ENCODE results near the gene HOTAIR. TPM values are rescaled to one million over a fixed set of nuclear protein-coding genes. Genes with fewer than 3 reads are reported as not detected.

HOTAIR gene
- total RNA-seq, 2 experiments from 2014 or later, result not detected

- Mint-ChIP-seq H3K36me3 (ENCODE audit: low read depth) (no peaks in the 10 kb centered on the region), H3K4me1 (peaks cover 19% of the 10 kb centered on the region), H3K27me3 (peaks cover 90% of the 10 kb centered on the region), H3K4me3 (no peak overlapping the region), H3K27ac (no peak overlapping the region), H3K9me3 (ENCODE audit: low read depth) (no peaks in the 10 kb centered on the region)
- no peak for ATAC-seq
- intact Hi-C loops (cut with DNase I, micrococcal nuclease), result no loop called here
- no peak for DNase-seq
- CTCF ChIA-PET, result interaction anchor here (1.1 to 4.6 kb wide), 3 partner anchors 28 to 189 kb away, joined by 3 to 32 read pairs (median 5); no protein-coding TSS in a partner anchor
- POLR2A ChIA-PET, result no interaction called here
These were observed 28.2 kb upstream of the HOTAIR start for GRCh38 chr12:54002915-54003389.

- ChIA-PET CTCF (interaction anchor here (0.6 to 1.8 kb wide), 8 partner anchors 11 to 354 kb away, joined by 3 to 5 read pairs (median 3); no protein-coding TSS in a partner anchor), POLR2A (no interaction called here)
- Mint-ChIP-seq H3K27me3 (peaks cover 90% of the 10 kb centered on the region), H3K9me3 (ENCODE audit: low read depth) (no peaks in the 10 kb centered on the region), H3K4me3 (no peak overlapping the region), H3K27ac (no peak overlapping the region), H3K36me3 (ENCODE audit: low read depth) (no peaks in the 10 kb centered on the region), H3K4me1 (peaks cover 23% of the 10 kb centered on the region)
- ATAC-seq (no peak), DNase-seq (no peak)
- intact Hi-C loops (cut with DNase I, micrococcal nuclease), result no loop called here
These were observed 27.6 kb upstream of the HOTAIR start for GRCh38 chr12:54002278-54002914.

GRCh38 chr12:54001283-54002187 is 26.8 kb upstream of the HOTAIR start:
- no peak for ATAC-seq
- no peak for DNase-seq
- H3K4me3 Mint-ChIP-seq, result no peak overlapping the region
- no peaks in the 10 kb centered on the region for H3K9me3 Mint-ChIP-seq (ENCODE audit: low read depth)
- no peak overlapping the region for H3K27ac Mint-ChIP-seq
- POLR2A ChIA-PET, result no interaction called here
- peaks cover 20% of the 10 kb centered on the region for H3K4me1 Mint-ChIP-seq
- CTCF ChIA-PET, result interaction anchor here (0.6 to 3.8 kb wide), 8 partner anchors 11 to 353 kb away, joined by 3 to 17 read pairs (median 4); partner anchors contain the start of gene HOXC10
- peaks cover 86% of the 10 kb centered on the region for H3K27me3 Mint-ChIP-seq
- intact Hi-C loops (cut with DNase I, micrococcal nuclease), result no loop called here
- H3K36me3 Mint-ChIP-seq (ENCODE audit: low read depth), result no peaks in the 10 kb centered on the region

GRCh38 chr12:54000116-54001114 is 25.7 kb upstream of the HOTAIR start, which contains the start of gene HOXC9:
TSS of gene HOXC9 (plus strand) at chr12:54000161. CDS start at chr12:54000189, 28 bp downstream.
- CTCF ChIA-PET, result interaction anchor here (0.6 to 3.8 kb wide), 14 partner anchors 8 to 216 kb away, joined by 3 to 17 read pairs (median 4); partner anchors contain the start of genes HOXC10 and HOXC8
- ATAC-seq, result no peak
- POLR2A ChIA-PET, result no interaction called here
- Mint-ChIP-seq H3K27ac (no peak within 1 kb of the TSS), H3K4me1 (peaks cover 18% of the 10 kb centered on the region), H3K9me3 (ENCODE audit: low read depth) (no peaks in the 10 kb centered on the region), H3K36me3 (ENCODE audit: low read depth) (no peaks in the 10 kb centered on the region), H3K27me3 (peaks cover 85% of the 10 kb centered on the region), H3K4me3 (peak within 1 kb of the TSS; percentile 41)
- no peak for DNase-seq
- intact Hi-C loops (cut with DNase I, micrococcal nuclease), result no loop called here

- intact Hi-C loops (cut with DNase I, micrococcal nuclease), result loop anchor here in 1 of 2 experiments (5.0 kb wide), 1 partner anchor 47 kb away; the partner anchor contains the start of gene HOXC12
- no peak for ATAC-seq
- peaks cover 24% of the 10 kb centered on the region for H3K4me1 Mint-ChIP-seq
- ChIA-PET CTCF (interaction anchor here (0.6 to 3.8 kb wide), 15 partner anchors 9 to 216 kb away, joined by 3 to 17 read pairs (median 3); partner anchors contain the start of genes HOXC10 and HOXC8), POLR2A (no interaction called here)
- no peaks in the 10 kb centered on the region for H3K36me3 Mint-ChIP-seq (ENCODE audit: low read depth)
- no peaks in the 10 kb centered on the region for H3K9me3 Mint-ChIP-seq (ENCODE audit: low read depth)
- peak overlapping the region; percentile 41 for H3K4me3 Mint-ChIP-seq
- peak; percentile 60 for DNase-seq
- H3K27me3 Mint-ChIP-seq, result peaks cover 87% of the 10 kb centered on the region
- no peak overlapping the region for H3K27ac Mint-ChIP-seq
These were observed 24.9 kb upstream of the HOTAIR start for GRCh38 chr12:53999559-54000115.

GRCh38 chr12:53998900-53999236 is 24.1 kb upstream of the HOTAIR start:
- Mint-ChIP-seq H3K27ac (no peak overlapping the region), H3K4me3 (no peak overlapping the region), H3K4me1 (peaks cover 27% of the 10 kb centered on the region), H3K9me3 (ENCODE audit: low read depth) (no peaks in the 10 kb centered on the region), H3K36me3 (ENCODE audit: low read depth) (no peaks in the 10 kb centered on the region), H3K27me3 (peaks cover 86% of the 10 kb centered on the region)
- ATAC-seq, result no peak
- POLR2A ChIA-PET, result no interaction called here
- intact Hi-C loops (cut with DNase I, micrococcal nuclease), result loop anchor here in 1 of 2 experiments (5.0 kb wide), 1 partner anchor 47 kb away; the partner anchor contains the start of gene HOXC12
- no peak for DNase-seq
- CTCF ChIA-PET, result interaction anchor here (0.7 to 3.8 kb wide), 4 partner anchors 11 to 217 kb away, joined by 3 to 17 read pairs (median 4); partner anchors contain the start of gene HOXC10

GRCh38 chr12:53998110-53998899 is 23.6 kb upstream of the HOTAIR start:
- Mint-ChIP-seq H3K4me1 (peaks cover 29% of the 10 kb centered on the region), H3K27me3 (peaks cover 87% of the 10 kb centered on the region), H3K9me3 (ENCODE audit: low read depth) (no peaks in the 10 kb centered on the region), H3K4me3 (no peak overlapping the region), H3K27ac (no peak overlapping the region), H3K36me3 (ENCODE audit: low read depth) (no peaks in the 10 kb centered on the region)
- POLR2A ChIA-PET, result no interaction called here
- intact Hi-C loops (cut with DNase I, micrococcal nuclease), result loop anchor here in 1 of 2 experiments (5.0 kb wide), 1 partner anchor 46 kb away; the partner anchor contains the start of gene HOXC12
- DNase-seq (no peak), ATAC-seq (no peak)
- CTCF ChIA-PET, result interaction anchor here (0.7 to 3.8 kb wide), 7 partner anchors 9 to 218 kb away, joined by 3 to 17 read pairs (median 4); partner anchors contain the start of gene HOXC10

GRCh38 chr12:53997204-53998109 is 22.7 kb upstream of the HOTAIR start:
- Mint-ChIP-seq H3K9me3 (ENCODE audit: low read depth) (no peaks in the 10 kb centered on the region), H3K27me3 (peaks cover 84% of the 10 kb centered on the region), H3K27ac (no peak overlapping the region), H3K4me3 (no peak overlapping the region), H3K36me3 (ENCODE audit: low read depth) (no peaks in the 10 kb centered on the region), H3K4me1 (peaks cover 26% of the 10 kb centered on the region)
- intact Hi-C loops (cut with DNase I, micrococcal nuclease), result loop anchor here in 1 of 2 experiments (5.0 kb wide), 1 partner anchor 45 kb away; the partner anchor contains the start of gene HOXC12
- DNase-seq, result no peak
- ChIA-PET CTCF (interaction anchor here (0.5 to 3.8 kb wide), 10 partner anchors 8 to 193 kb away, joined by 3 to 17 read pairs (median 4); partner anchors contain the start of genes HOXC10 and HOXC5), POLR2A (interaction anchor here (0.7 kb wide), 1 partner anchor 213 kb away, joined by 3 read pairs; no protein-coding TSS in a partner anchor)
- ATAC-seq, result no peak

Data from activated CD4-positive, alpha-beta T cell treated with anti-CD3 and anti-CD28 coated beads for 36 hours (primary cell).